ENCODE data around the gene VWA5B1.

Gene VWA5B1, protein sequence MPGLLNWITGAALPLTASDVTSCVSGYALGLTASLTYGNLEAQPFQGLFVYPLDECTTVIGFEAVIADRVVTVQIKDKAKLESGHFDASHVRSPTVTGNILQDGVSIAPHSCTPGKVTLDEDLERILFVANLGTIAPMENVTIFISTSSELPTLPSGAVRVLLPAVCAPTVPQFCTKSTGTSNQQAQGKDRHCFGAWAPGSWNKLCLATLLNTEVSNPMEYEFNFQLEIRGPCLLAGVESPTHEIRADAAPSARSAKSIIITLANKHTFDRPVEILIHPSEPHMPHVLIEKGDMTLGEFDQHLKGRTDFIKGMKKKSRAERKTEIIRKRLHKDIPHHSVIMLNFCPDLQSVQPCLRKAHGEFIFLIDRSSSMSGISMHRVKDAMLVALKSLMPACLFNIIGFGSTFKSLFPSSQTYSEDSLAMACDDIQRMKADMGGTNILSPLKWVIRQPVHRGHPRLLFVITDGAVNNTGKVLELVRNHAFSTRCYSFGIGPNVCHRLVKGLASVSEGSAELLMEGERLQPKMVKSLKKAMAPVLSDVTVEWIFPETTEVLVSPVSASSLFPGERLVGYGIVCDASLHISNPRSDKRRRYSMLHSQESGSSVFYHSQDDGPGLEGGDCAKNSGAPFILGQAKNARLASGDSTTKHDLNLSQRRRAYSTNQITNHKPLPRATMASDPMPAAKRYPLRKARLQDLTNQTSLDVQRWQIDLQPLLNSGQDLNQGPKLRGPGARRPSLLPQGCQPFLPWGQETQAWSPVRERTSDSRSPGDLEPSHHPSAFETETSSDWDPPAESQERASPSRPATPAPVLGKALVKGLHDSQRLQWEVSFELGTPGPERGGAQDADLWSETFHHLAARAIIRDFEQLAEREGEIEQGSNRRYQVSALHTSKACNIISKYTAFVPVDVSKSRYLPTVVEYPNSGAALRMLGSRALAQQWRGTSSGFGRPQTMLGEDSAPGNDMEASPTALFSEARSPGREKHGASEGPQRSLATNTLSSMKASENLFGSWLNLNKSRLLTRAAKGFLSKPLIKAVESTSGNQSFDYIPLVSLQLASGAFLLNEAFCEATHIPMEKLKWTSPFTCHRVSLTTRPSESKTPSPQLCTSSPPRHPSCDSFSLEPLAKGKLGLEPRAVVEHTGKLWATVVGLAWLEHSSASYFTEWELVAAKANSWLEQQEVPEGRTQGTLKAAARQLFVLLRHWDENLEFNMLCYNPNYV

DNA sequence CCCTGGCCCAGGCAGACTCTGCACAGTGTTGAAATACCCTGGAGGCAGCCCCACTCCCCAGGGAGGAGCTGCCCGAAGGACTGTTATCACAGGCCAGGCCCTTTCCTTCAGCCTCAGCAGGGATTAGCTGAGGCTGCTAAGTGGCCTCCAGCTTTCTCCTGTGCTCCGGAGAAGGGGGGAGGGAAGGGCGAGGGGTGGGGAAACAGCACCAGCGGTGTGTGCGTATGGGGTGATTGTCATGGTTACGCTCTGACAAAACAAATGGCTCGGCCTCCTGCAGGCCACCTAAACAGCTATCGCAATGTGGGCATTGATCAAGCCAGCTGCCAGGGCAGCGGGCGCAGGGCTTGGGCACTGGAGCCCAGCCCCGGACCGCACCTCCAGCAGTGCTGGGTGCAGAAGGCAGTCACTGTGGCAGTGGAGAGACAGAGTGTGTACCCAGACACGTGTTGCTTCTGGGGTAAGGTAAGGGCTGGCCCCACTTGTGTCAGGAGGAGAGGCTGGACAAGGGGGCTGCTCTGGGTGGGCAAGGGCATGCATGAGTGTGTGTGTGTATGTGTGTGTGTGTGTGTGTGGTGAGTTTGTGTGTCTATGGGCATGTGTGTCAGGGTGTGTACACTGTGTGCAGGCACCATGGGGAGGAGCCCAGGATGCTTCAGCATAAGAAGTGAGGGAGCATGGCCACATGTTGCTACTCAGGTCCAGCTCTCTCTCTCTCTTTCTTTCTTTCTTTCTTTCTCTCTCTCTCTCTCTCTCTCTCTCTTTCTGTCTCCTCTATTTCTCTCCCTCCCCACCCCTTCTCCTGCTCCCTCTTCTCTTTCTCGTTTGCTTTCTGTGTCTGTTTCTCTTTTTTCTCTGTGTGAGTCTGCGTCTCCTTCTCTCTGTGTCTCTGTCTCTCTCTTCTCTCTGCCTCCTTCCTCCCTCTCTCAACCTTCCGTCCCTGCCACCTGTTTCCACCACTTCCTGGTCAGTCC, at the start of gene VWA5B1:
TSS of gene VWA5B1 (plus strand) at position 252 of the 974 bp plus-strand sequence. CDS start 19,727 bp downstream, outside the sequence.
- Histone ChIP-seq H2AFZ (ENCODE audit: low read depth) (no peak within 1 kb of the TSS), H3K4me1 (ENCODE audit: low read depth, poor library complexity, severe bottlenecking) (no peaks in the 10 kb centered on the region), H3K4me2 (no peak within 1 kb of the TSS), H3K27ac (no peak within 1 kb of the TSS), H3K27me3 (ENCODE audit: insufficient read depth, low read depth) (peaks cover 4% of the 10 kb centered on the region; the same call in 1 of the 2 replicates), H3K36me3 (ENCODE audit: insufficient read depth) (no peaks in the 10 kb centered on the region), H3K4me3 (IDR thresholded peaks at IDR 0.05; ENCODE audit: insufficient read depth, low read depth, low read length) (no peak within 1 kb of the TSS), H4K20me1 (ENCODE audit: insufficient read depth) (no peaks in the 10 kb centered on the region), H3K9ac (no peak within 1 kb of the TSS), H3K79me2 (ENCODE audit: insufficient read depth, low read depth) (no peaks in the 10 kb centered on the region)
- TF ChIP-seq, protein P1, sequence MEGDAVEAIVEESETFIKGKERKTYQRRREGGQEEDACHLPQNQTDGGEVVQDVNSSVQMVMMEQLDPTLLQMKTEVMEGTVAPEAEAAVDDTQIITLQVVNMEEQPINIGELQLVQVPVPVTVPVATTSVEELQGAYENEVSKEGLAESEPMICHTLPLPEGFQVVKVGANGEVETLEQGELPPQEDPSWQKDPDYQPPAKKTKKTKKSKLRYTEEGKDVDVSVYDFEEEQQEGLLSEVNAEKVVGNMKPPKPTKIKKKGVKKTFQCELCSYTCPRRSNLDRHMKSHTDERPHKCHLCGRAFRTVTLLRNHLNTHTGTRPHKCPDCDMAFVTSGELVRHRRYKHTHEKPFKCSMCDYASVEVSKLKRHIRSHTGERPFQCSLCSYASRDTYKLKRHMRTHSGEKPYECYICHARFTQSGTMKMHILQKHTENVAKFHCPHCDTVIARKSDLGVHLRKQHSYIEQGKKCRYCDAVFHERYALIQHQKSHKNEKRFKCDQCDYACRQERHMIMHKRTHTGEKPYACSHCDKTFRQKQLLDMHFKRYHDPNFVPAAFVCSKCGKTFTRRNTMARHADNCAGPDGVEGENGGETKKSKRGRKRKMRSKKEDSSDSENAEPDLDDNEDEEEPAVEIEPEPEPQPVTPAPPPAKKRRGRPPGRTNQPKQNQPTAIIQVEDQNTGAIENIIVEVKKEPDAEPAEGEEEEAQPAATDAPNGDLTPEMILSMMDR (conservative IDR thresholded peaks at IDR 0.05; ENCODE audit: low read depth, low read length): no peak

DNA sequence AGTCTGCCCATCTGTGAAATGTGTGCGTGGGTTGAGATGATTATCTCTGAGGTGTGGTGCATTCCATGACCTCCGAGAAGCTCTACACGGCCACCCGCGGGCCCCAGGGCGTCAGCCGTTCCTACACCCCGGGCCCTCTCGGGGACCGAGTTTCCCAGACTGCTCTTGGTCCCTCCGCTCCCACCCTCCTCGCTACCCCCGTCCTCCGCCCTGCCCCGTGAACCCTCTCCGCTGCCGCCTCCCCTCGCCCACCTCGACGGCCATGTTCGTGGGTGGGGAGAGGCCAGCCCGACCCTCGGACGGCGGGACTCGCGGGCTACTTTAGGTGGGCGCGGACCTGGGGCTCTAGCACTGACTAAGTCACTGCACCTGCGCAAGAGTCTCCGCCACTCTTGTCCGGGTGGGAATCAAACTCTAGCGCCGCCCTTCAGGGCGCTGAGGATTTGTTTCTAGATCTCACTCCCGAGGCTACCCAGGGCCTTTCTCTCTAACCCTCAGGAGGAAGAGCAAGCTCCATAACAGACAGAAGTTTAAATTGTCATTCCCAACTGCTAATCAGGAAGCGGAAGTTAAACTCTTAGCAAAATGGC, 47.7 kb upstream of the VWA5B1 start:
- Histone ChIP-seq H3K4me1 (ENCODE audit: low read depth, poor library complexity, severe bottlenecking) (no peaks in the 10 kb centered on the region), H3K9ac (no peak overlapping the region), H3K4me3 (IDR thresholded peaks at IDR 0.05; ENCODE audit: insufficient read depth, low read depth, low read length) (no peak overlapping the region), H3K27me3 (ENCODE audit: insufficient read depth, low read depth) (peaks cover 9% of the 10 kb centered on the region; the same call in 1 of the 2 replicates), H3K36me3 (ENCODE audit: insufficient read depth) (no peaks in the 10 kb centered on the region), H4K20me1 (ENCODE audit: insufficient read depth) (no peaks in the 10 kb centered on the region), H3K79me2 (ENCODE audit: insufficient read depth, low read depth) (no peaks in the 10 kb centered on the region), H3K27ac (no peak overlapping the region), H2AFZ (ENCODE audit: low read depth) (no peak overlapping the region), H3K4me2 (no peak overlapping the region)
- TF ChIP-seq, protein P1 (conservative IDR thresholded peaks at IDR 0.05; ENCODE audit: low read depth, low read length): no peak

DNA sequence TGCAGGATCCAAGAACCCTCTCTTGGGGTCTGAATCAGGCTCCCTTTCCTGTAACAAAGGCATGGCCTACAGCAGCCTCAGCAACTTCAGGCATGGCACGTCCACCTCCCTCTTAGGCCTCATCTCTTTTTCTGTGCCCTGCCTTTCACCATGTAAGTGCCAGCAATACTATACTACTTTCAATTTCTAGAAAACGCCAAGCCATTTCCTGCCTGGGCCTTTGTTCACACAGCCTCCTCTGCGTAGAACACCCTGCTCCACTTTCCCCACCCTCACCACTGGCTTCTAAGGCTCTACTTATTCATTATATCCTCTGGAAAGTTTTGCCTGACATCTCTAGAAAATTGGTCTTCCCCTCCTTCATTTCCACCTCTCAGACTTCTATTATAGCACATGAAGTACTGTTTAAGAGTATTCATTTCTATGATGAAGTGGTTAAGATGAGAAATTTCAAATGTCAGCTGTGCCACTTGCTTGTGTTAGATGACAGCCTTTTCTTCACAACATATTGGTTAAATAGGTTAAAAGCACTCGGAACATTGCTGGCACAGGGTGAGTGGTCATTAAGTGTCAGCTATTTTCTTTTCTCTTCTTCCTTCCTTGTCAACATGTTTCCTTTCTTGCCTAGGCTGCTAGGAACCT, 41.6 kb upstream of the VWA5B1 start:
- H4K20me1 ChIP-seq (ENCODE audit: insufficient read depth): no peaks in the 10 kb centered on the region
- H3K27me3 ChIP-seq (ENCODE audit: insufficient read depth, low read depth): peaks cover 23% of the 10 kb centered on the region
- H3K4me3 ChIP-seq (IDR thresholded peaks at IDR 0.05; ENCODE audit: insufficient read depth, low read depth, low read length): no peak overlapping the region
- H3K4me2 ChIP-seq: no peak overlapping the region
- no peak overlapping the region for H2AFZ ChIP-seq (ENCODE audit: low read depth)
- H3K27ac ChIP-seq: no peak overlapping the region
- H3K4me1 ChIP-seq (ENCODE audit: low read depth, poor library complexity, severe bottlenecking): no peaks in the 10 kb centered on the region
- TF ChIP-seq, protein P1 (conservative IDR thresholded peaks at IDR 0.05; ENCODE audit: low read depth, low read length): no peak
- H3K36me3 ChIP-seq (ENCODE audit: insufficient read depth): no peaks in the 10 kb centered on the region
- no peaks in the 10 kb centered on the region for H3K79me2 ChIP-seq (ENCODE audit: insufficient read depth, low read depth)
- H3K9ac ChIP-seq: no peak overlapping the region

Data from KMS-11 (cell line).